T-helper 17 cell (primary cell): ENCODE data around the gene SNPH. TPM values are rescaled to one million over a fixed set of nuclear protein-coding genes. Genes with fewer than 3 reads are reported as not detected.
A peak's percentile ranks its signal among the peaks of the same experiment; 100 is the strongest.
"Not testable (repeated sequence)": the region's sequence is repeated elsewhere in the genome, so short reads cannot be mapped to it uniquely, and the experiment has no call there.

Source experiments
- ATAC-seq: fragments of 150-1000 bp; cut with Tn5 transposase; 2 replicates; pipeline ENCODE4 v1.10.0; 2021; ENCODE audit warnings: mild to moderate bottlenecking, moderate library complexity
- DNase-seq, 3 donors: peaks; one replicate each; pipeline versions ENCODE4 v3.0.0 to v3.0.0-alpha.2; 2020 to 2021
- H3K9me3 ChIP-seq: one replicate; pipeline ENCODE4 v1.7.0; 2013; ENCODE audit warnings: low read length, mild to moderate bottlenecking; ENCODE audit not compliant: control insufficient read depth, poor library complexity, severe bottlenecking
- H3K27ac Mint-ChIP-seq: one replicate; pipeline ENCODE4 v1.8.0; 2022; ENCODE audit warnings: mild to moderate bottlenecking, moderate library complexity, mixed read lengths
- H3K27me3 Mint-ChIP-seq: one replicate; pipeline ENCODE4 v1.8.0; 2022; ENCODE audit warnings: mixed read lengths
- H3K36me3 Mint-ChIP-seq: one replicate; pipeline ENCODE4 v1.8.0; 2022; ENCODE audit warnings: low read depth, mixed read lengths
- H3K4me1 Mint-ChIP-seq: one replicate; pipeline ENCODE4 v1.8.0; 2022; ENCODE audit warnings: mild to moderate bottlenecking, mixed read lengths
- H3K4me3 Mint-ChIP-seq: one replicate; pipeline ENCODE4 v1.8.0; 2022; ENCODE audit warnings: mild to moderate bottlenecking, moderate library complexity, mixed read lengths
- total RNA-seq, 4 donors: library from RNA in 2 of 4; stranded (reverse) in 2 of 4; gene quantifications; one replicate each; pipeline ENCODE4 v1.2.3 and lab custom pipeline; 2022 to 2026

The SNPH gene
- total RNA-seq, 2 donors from 2014 or later = 6.7 to 9.4 TPM

- Mint-ChIP-seq H3K27ac (no peak overlapping the region), H3K36me3 (no peaks in the 10 kb centered on the region), H3K4me1 (no peaks in the 10 kb centered on the region), H3K27me3 (peaks cover 33% of the 10 kb centered on the region), H3K4me3 (no peak overlapping the region)
- no peaks in the 10 kb centered on the region for H3K9me3 ChIP-seq
- no peak for ATAC-seq
- DNase-seq = no peak
Measured at GRCh38 chr20:1242530-1242929, 23.6 kb upstream of the SNPH start.

GRCh38 chr20:1245578-1245977 is 20.5 kb upstream of the SNPH start:
- DNase-seq = no peak
- Mint-ChIP-seq H3K27ac (no peak overlapping the region), H3K36me3 (no peaks in the 10 kb centered on the region), H3K27me3 (peaks cover 27% of the 10 kb centered on the region), H3K4me3 (no peak overlapping the region), H3K4me1 (no peaks in the 10 kb centered on the region)
- H3K9me3 ChIP-seq = no peaks in the 10 kb centered on the region
- no peak for ATAC-seq

GRCh38 chr20:1247689-1248088 is 18.4 kb upstream of the SNPH start:
- Mint-ChIP-seq H3K4me3 (no peak overlapping the region), H3K4me1 (peaks cover 2% of the 10 kb centered on the region), H3K27me3 (peaks cover 19% of the 10 kb centered on the region), H3K27ac (no peak overlapping the region), H3K36me3 (peaks cover 2% of the 10 kb centered on the region)
- no peaks in the 10 kb centered on the region for H3K9me3 ChIP-seq
- ATAC-seq = no peak
- DNase-seq = no peak

GRCh38 chr20:1250282-1250681 is 15.8 kb upstream of the SNPH start:
- peaks cover 20% of the 10 kb centered on the region for H3K27me3 Mint-ChIP-seq
- H3K4me3 Mint-ChIP-seq, H3K36me3 Mint-ChIP-seq, H3K4me1 Mint-ChIP-seq, H3K9me3 ChIP-seq, DNase-seq, H3K27ac Mint-ChIP-seq, ATAC-seq: not testable (repeated sequence)

- no peak for DNase-seq
- Mint-ChIP-seq H3K36me3 (peaks cover 4% of the 10 kb centered on the region), H3K4me1 (peaks cover 2% of the 10 kb centered on the region), H3K27me3 (peaks cover 21% of the 10 kb centered on the region), H3K4me3 (no peak overlapping the region), H3K27ac (no peak overlapping the region)
- no peaks in the 10 kb centered on the region for H3K9me3 ChIP-seq
- no peak for ATAC-seq
Measured at GRCh38 chr20:1252416-1252815, 13.7 kb upstream of the SNPH start.

GRCh38 chr20:1254254-1254653 is 11.8 kb upstream of the SNPH start:
- H3K27me3 Mint-ChIP-seq = peaks cover 21% of the 10 kb centered on the region
- DNase-seq = no peak
- no peaks in the 10 kb centered on the region for H3K9me3 ChIP-seq
- no peak overlapping the region for H3K27ac Mint-ChIP-seq
- ATAC-seq = no peak
- H3K4me3 Mint-ChIP-seq = no peak overlapping the region
- H3K36me3 Mint-ChIP-seq = peaks cover 4% of the 10 kb centered on the region
- H3K4me1 Mint-ChIP-seq = peaks cover 2% of the 10 kb centered on the region

GRCh38 chr20:1255675-1256074 is 10.4 kb upstream of the SNPH start:
- H3K4me3 Mint-ChIP-seq = no peak overlapping the region
- DNase-seq (no peak), ATAC-seq (no peak)
- no peak overlapping the region for H3K27ac Mint-ChIP-seq
- peaks cover 2% of the 10 kb centered on the region for H3K4me1 Mint-ChIP-seq
- H3K36me3 Mint-ChIP-seq = peaks cover 4% of the 10 kb centered on the region
- peaks cover 21% of the 10 kb centered on the region for H3K27me3 Mint-ChIP-seq
- H3K9me3 ChIP-seq = no peaks in the 10 kb centered on the region

- Mint-ChIP-seq H3K27ac (no peak overlapping the region), H3K27me3 (no peaks in the 10 kb centered on the region), H3K4me3 (no peak overlapping the region), H3K36me3 (no peaks in the 10 kb centered on the region), H3K4me1 (peaks cover 27% of the 10 kb centered on the region)
- H3K9me3 ChIP-seq = no peaks in the 10 kb centered on the region
- DNase-seq (no peak), ATAC-seq (no peak)
Measured at GRCh38 chr20:1263853-1264252, 2.2 kb upstream of the SNPH start.

GRCh38 chr20:1264727-1265126 is 1.4 kb upstream of the SNPH start:
- H3K4me3 Mint-ChIP-seq = peak overlapping the region; percentile 83
- ATAC-seq (no peak), DNase-seq (no peak)
- peaks cover 27% of the 10 kb centered on the region for H3K4me1 Mint-ChIP-seq
- no peaks in the 10 kb centered on the region for H3K27me3 Mint-ChIP-seq
- no peaks in the 10 kb centered on the region for H3K9me3 ChIP-seq
- H3K27ac Mint-ChIP-seq = peak overlapping the region; percentile 94
- no peaks in the 10 kb centered on the region for H3K36me3 Mint-ChIP-seq

GRCh38 chr20:1265226-1265915 is 723 bp upstream of the SNPH start:
- Mint-ChIP-seq H3K4me3 (peak overlapping the region; percentile 95), H3K36me3 (no peaks in the 10 kb centered on the region), H3K27ac (peak overlapping the region; percentile 94), H3K27me3 (no peaks in the 10 kb centered on the region), H3K4me1 (peaks cover 27% of the 10 kb centered on the region)
- no peaks in the 10 kb centered on the region for H3K9me3 ChIP-seq
- ATAC-seq (no peak), DNase-seq (no peak)

GRCh38 chr20:1265916-1266166 is 253 bp upstream of the SNPH start:
- Mint-ChIP-seq H3K36me3 (no peaks in the 10 kb centered on the region), H3K27me3 (no peaks in the 10 kb centered on the region), H3K4me3 (peak overlapping the region; percentile 95), H3K27ac (peak overlapping the region; percentile 94), H3K4me1 (peaks cover 27% of the 10 kb centered on the region)
- ATAC-seq (no peak), DNase-seq (no peak)
- no peaks in the 10 kb centered on the region for H3K9me3 ChIP-seq

- ATAC-seq (no peak), DNase-seq (no peak)
- Mint-ChIP-seq H3K27me3 (no peaks in the 10 kb centered on the region), H3K4me1 (peaks cover 29% of the 10 kb centered on the region), H3K27ac (peak overlapping the region; percentile 32), H3K4me3 (peak overlapping the region; percentile 75), H3K36me3 (no peaks in the 10 kb centered on the region)
- no peaks in the 10 kb centered on the region for H3K9me3 ChIP-seq
Measured at GRCh38 chr20:1267161-1267560, 1.1 kb downstream of the SNPH start.

- H3K4me3 Mint-ChIP-seq = peak overlapping the region; percentile 75
Measured at GRCh38 chr20:1267809-1268374, 1.8 kb downstream of the SNPH start.

GRCh38 chr20:1269235-1269634 is 3.1 kb downstream of the SNPH start:
- no peak overlapping the region for H3K4me3 Mint-ChIP-seq
- H3K27me3 Mint-ChIP-seq = no peaks in the 10 kb centered on the region
- H3K36me3 Mint-ChIP-seq = no peaks in the 10 kb centered on the region
- peaks cover 33% of the 10 kb centered on the region for H3K4me1 Mint-ChIP-seq
- H3K9me3 ChIP-seq = no peaks in the 10 kb centered on the region
- DNase-seq = no peak
- no peak for ATAC-seq
- H3K27ac Mint-ChIP-seq = peak overlapping the region; percentile 66

More at GRCh38 chr20:1267809-1268374, 1.8 kb downstream of the SNPH start:
- DNase-seq (no peak), ATAC-seq (no peak)
- no peaks in the 10 kb centered on the region for H3K9me3 ChIP-seq
- Mint-ChIP-seq H3K27me3 (no peaks in the 10 kb centered on the region), H3K4me1 (peaks cover 29% of the 10 kb centered on the region), H3K36me3 (no peaks in the 10 kb centered on the region), H3K27ac (no peak overlapping the region)
